Testis (tissue), 3 donors: Measurements from ENCODE around the gene CAMKMT. TPM values are rescaled to one million over a fixed set of nuclear protein-coding genes. Genes with fewer than 3 reads are reported as not detected.

Experiments used
- DNase-seq: peaks from one replicate; pipeline ENCODE4 v3.0.0-alpha.2; 2019
- H3K27ac ChIP-seq, 2 donors: fragments of 200-600 bp; sonication (generic); one replicate each; pipeline ENCODE4 v1.5.1; 2019
- H3K27me3 ChIP-seq: fragments of 200-600 bp; sonication (generic); one replicate; pipeline ENCODE4 v1.5.1; 2019
- H3K36me3 ChIP-seq: fragments of 200-600 bp; sonication (generic); one replicate; pipeline ENCODE4 v1.5.1; 2017; ENCODE audit warnings: low read depth; ENCODE audit errors: missing control alignments
- H3K4me1 ChIP-seq: fragments of 200-600 bp; sonication (generic); one replicate; pipeline ENCODE4 v1.5.1; 2019
- H3K4me3 ChIP-seq, 2 donors: fragments of 200-600 bp; sonication (generic); one replicate each; pipeline ENCODE4 v1.5.1; 2017 to 2019
- H3K9me3 ChIP-seq: fragments of 200-600 bp; sonication (generic); one replicate; pipeline ENCODE4 v1.5.1; 2017
- CTCF ChIP-seq, 3 experiments: fragments of 450-650 bp in 2 of 3; fragments of 200-600 bp in 1 of 3; sonication (generic) in 1 of 3; IDR thresholded peaks; one replicate each; pipeline ENCODE4 v1.5.1; 2016 to 2019; ENCODE audit warnings: antibody characterized with exemption in 3 of 3, mild to moderate bottlenecking in 2 of 3, moderate library complexity in 1 of 3
- POLR2A ChIP-seq: fragments of 450-650 bp; IDR thresholded peaks from one replicate; pipeline ENCODE4 v1.6.1; 2017; ENCODE audit warnings: antibody characterized with exemption, mild to moderate bottlenecking, moderate library complexity
- WGBS, 2 donors: methylation state at CpG; one replicate each; pipeline ENCODE4 v1.1.5; 2018; 5-methylcytosine and 5-hydroxymethylcytosine counted together
- intact Hi-C: fragments of 100-400 bp; cut with DNase I; formaldehyde crosslinking; loops from one replicate; pipeline ENCODE4 v1.15.1; 2023; ENCODE audit warnings: low total_unique reads
- polyA plus RNA-seq: library from polyadenylated mRNA; stranded (reverse); fragments of 350-450 nt; fragmentation: Illumina TruSeq; extraction: RNeasy Lipid Tissue Mini Kit (QIAGEN cat#74804); gene quantifications from one replicate; pipeline ENCODE4 v1.2.3, GENCODE V29; 2014; ENCODE audit warnings: low read depth, low replicate concordance; ENCODE audit not compliant: insufficient read depth
- total RNA-seq, 2 donors: library from RNA; depleted of rRNA; stranded (reverse); fragments of >200 nt; gene quantifications; one replicate each; pipeline ENCODE4 v1.2.3, GENCODE V29; 2016

CAMKMT gene
- total and polyA plus RNA-seq, 3 donors from 2014 or later = 15.9 to 21.2 (median 18.5) TPM

- intact Hi-C loops = no loop called here
- DNase-seq = peak; percentile 56
- H3K4me1 ChIP-seq = no peaks in the 10 kb centered on the region
- H3K27ac ChIP-seq = peak overlapping the region; percentile 98 to 99
- H3K36me3 ChIP-seq = no peaks in the 10 kb centered on the region
- TF ChIP-seq POLR2A (no peak), CTCF (IDR thresholded peaks at IDR 0.05) (no peak)
- no peaks in the 10 kb centered on the region for H3K9me3 ChIP-seq
- WGBS, 2 donors = 0% methylated on average over 29 to 32 of the region's 32 CpGs
- peak overlapping the region; percentile 74 to 92 for H3K4me3 ChIP-seq
- H3K27me3 ChIP-seq = no peaks in the 10 kb centered on the region
Measured at GRCh38 chr2:44362207-44363015, 664 bp downstream of the CAMKMT start.

- H3K4me3 ChIP-seq = no peak overlapping the region
- H3K4me1 ChIP-seq = no peaks in the 10 kb centered on the region
- intact Hi-C loops = no loop called here
- no peaks in the 10 kb centered on the region for H3K36me3 ChIP-seq
- no peaks in the 10 kb centered on the region for H3K27me3 ChIP-seq
- H3K27ac ChIP-seq = no peak overlapping the region
- no peak for TF ChIP-seq CTCF (IDR thresholded peaks at IDR 0.05)
- TF ChIP-seq POLR2A = no peak
- H3K9me3 ChIP-seq = no peaks in the 10 kb centered on the region
- DNase-seq = no peak
- WGBS, 2 donors = 92 to 97% methylated on average over 3 of the region's 3 CpGs
Measured at GRCh38 chr2:44364604-44365003, 2.9 kb downstream of the CAMKMT start.

- TF ChIP-seq CTCF (IDR thresholded peaks at IDR 0.05) (no peak), POLR2A (no peak)
- no peaks in the 10 kb centered on the region for H3K9me3 ChIP-seq
Measured at GRCh38 chr2:44367591-44367990, 5.8 kb downstream of the CAMKMT start.

GRCh38 chr2:44369392-44369791 lies 7.6 kb downstream of the CAMKMT start:
- no peak overlapping the region for H3K27ac ChIP-seq
- H3K4me1 ChIP-seq = no peaks in the 10 kb centered on the region
- DNase-seq = no peak
- H3K9me3 ChIP-seq = no peaks in the 10 kb centered on the region
- no peaks in the 10 kb centered on the region for H3K36me3 ChIP-seq
- no peak overlapping the region for H3K4me3 ChIP-seq
- no peaks in the 10 kb centered on the region for H3K27me3 ChIP-seq
- intact Hi-C loops = no loop called here
- TF ChIP-seq CTCF (IDR thresholded peaks at IDR 0.05) (no peak), POLR2A (no peak)

More at GRCh38 chr2:44367591-44367990, 5.8 kb downstream of the CAMKMT start:
- WGBS, 2 donors = 73 to 90% methylated on average over 1 of the region's 1 CpG
- Histone ChIP-seq H3K4me1 (no peaks in the 10 kb centered on the region), H3K4me3 (no peak overlapping the region), H3K27ac (no peak overlapping the region), H3K36me3 (no peaks in the 10 kb centered on the region), H3K27me3 (no peaks in the 10 kb centered on the region)
- intact Hi-C loops = no loop called here
- no peak for DNase-seq

GRCh38 chr2:44371445-44371844 lies 9.7 kb downstream of the CAMKMT start:
- TF ChIP-seq CTCF (IDR thresholded peaks at IDR 0.05) = no peak
- TF ChIP-seq POLR2A = no peak
- DNase-seq = no peak
- Histone ChIP-seq H3K9me3 (no peaks in the 10 kb centered on the region), H3K4me3 (no peak overlapping the region), H3K27me3 (no peaks in the 10 kb centered on the region), H3K36me3 (no peaks in the 10 kb centered on the region), H3K4me1 (no peaks in the 10 kb centered on the region), H3K27ac (no peak overlapping the region)
- intact Hi-C loops = no loop called here
